Progenitor cell of endocrine pancreas (in vitro differentiated cells): ENCODE data around the gene CHRDL2. TPM values are rescaled to one million over a fixed set of nuclear protein-coding genes. Genes with fewer than 3 reads are reported as not detected.
"Not testable (repeated sequence)": the region's sequence is repeated elsewhere in the genome, so short reads cannot be mapped to it uniquely, and the experiment has no call there.

ENCODE experiments used
- DNase-seq: peaks from one replicate; pipeline ENCODE4 v3.0.0; 2021; ENCODE audit warnings: low spot score; ENCODE audit not compliant: unreplicated experiment
- H3K27ac Mint-ChIP-seq: 2 replicates; pipeline ENCODE4 v1.8.0; 2021; ENCODE audit warnings: mild to moderate bottlenecking, moderate library complexity, mixed read lengths
- H3K27me3 Mint-ChIP-seq: 2 replicates; pipeline ENCODE4 v1.8.0; 2021; ENCODE audit warnings: mixed read lengths
- H3K36me3 Mint-ChIP-seq: 2 replicates; pipeline ENCODE4 v1.8.0; 2022; ENCODE audit warnings: mixed read lengths; ENCODE audit not compliant: insufficient read depth
- H3K4me1 Mint-ChIP-seq: 2 replicates; pipeline ENCODE4 v1.8.0; 2021; ENCODE audit warnings: low read depth, mixed read lengths
- H3K4me3 Mint-ChIP-seq: 2 replicates; pipeline ENCODE4 v1.8.0; 2021; ENCODE audit warnings: low read depth, mild to moderate bottlenecking, moderate library complexity, mixed read lengths
- H3K9me3 Mint-ChIP-seq: 2 replicates; pipeline ENCODE4 v1.8.0; 2021; ENCODE audit warnings: low read depth, mixed read lengths
- total RNA-seq: library from RNA; stranded (reverse); gene quantifications from 2 replicates; pipeline ENCODE4 v1.2.1, GENCODE V29; 2021
- TF ChIP-seq, protein P1 (sequence below): fragments of 200-600 bp; sonication (generic); IDR thresholded peaks from one replicate; pipeline ENCODE4 v1.5.0; 2021; ENCODE audit warnings: antibody characterized with exemption, mild to moderate bottlenecking; ENCODE audit not compliant: unreplicated experiment

The CHRDL2 gene
- total RNA-seq, 1 donor from 2014 or later: 2.5 TPM

DNA sequence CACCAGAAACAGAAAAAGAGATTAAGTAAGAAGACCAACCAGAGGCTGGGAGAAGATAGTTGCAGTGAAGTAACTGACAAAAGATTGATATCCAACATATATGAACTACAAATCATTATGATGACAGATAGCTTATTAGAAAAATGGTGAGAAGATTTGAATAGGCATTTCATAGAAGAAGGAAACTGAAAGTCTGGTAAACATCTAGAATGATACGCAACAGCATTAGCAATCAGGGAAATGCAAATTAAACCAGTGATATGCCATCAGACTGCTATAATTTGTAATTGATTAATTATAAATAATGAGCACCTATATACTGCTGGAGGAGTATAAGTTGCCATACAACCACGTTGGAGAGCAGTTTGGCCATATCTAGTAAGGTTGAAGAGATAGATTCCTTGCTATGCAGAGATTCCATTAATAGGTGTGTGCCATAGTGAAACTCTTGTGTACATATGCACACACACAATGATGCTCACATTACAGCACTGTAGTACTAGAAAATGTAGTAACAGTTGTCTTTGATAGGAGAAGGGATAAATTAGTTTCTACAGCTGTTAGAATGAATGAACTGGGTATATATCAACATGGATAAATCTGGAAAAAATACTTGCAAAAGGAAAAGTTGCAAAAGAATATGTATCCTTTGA lies 38.0 kb upstream of the CHRDL2 start:
- Mint-ChIP-seq H3K36me3 (peaks cover 4% of the 10 kb centered on the region), H3K4me3 (no peak overlapping the region), H3K9me3 (peaks cover 5% of the 10 kb centered on the region), H3K4me1 (peaks cover 12% of the 10 kb centered on the region), H3K27ac (no peak overlapping the region), H3K27me3 (no peaks in the 10 kb centered on the region)
- no peak for DNase-seq
- TF ChIP-seq, protein P1, sequence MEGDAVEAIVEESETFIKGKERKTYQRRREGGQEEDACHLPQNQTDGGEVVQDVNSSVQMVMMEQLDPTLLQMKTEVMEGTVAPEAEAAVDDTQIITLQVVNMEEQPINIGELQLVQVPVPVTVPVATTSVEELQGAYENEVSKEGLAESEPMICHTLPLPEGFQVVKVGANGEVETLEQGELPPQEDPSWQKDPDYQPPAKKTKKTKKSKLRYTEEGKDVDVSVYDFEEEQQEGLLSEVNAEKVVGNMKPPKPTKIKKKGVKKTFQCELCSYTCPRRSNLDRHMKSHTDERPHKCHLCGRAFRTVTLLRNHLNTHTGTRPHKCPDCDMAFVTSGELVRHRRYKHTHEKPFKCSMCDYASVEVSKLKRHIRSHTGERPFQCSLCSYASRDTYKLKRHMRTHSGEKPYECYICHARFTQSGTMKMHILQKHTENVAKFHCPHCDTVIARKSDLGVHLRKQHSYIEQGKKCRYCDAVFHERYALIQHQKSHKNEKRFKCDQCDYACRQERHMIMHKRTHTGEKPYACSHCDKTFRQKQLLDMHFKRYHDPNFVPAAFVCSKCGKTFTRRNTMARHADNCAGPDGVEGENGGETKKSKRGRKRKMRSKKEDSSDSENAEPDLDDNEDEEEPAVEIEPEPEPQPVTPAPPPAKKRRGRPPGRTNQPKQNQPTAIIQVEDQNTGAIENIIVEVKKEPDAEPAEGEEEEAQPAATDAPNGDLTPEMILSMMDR: no peak

DNA sequence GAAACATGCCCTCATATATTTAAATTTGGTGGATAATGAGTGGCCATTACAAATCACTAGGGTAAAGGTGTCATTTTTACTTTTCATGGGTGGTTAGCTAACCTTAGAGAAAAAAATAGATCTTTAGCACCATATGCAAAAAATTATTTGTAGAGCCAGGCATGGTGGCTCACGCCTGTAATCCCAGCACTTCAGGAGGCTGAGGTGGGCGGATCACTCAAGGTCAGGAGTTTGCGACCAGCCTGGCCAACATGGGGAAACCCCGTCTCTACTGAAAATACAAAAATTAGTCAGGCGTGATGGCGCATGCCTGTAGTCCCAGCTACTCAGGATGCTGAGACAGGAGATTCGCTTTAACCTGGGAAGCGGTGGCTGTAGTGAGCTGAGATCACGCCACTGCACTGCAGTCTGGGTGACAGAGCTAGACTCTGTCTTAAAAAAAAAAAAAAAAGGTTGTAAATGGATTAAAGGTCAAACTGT lies 37.0 kb upstream of the CHRDL2 start:
- DNase-seq, H3K4me1 Mint-ChIP-seq, H3K4me3 Mint-ChIP-seq, H3K27me3 Mint-ChIP-seq, H3K9me3 Mint-ChIP-seq, H3K27ac Mint-ChIP-seq: not testable (repeated sequence)
- H3K36me3 Mint-ChIP-seq: peaks cover 12% of the 10 kb centered on the region

- no peaks in the 10 kb centered on the region for H3K27me3 Mint-ChIP-seq
- H3K36me3 Mint-ChIP-seq: peaks cover 21% of the 10 kb centered on the region
- no peak overlapping the region for H3K4me3 Mint-ChIP-seq
- no peak overlapping the region for H3K27ac Mint-ChIP-seq
- no peaks in the 10 kb centered on the region for H3K4me1 Mint-ChIP-seq
- DNase-seq: no peak
- H3K9me3 Mint-ChIP-seq: peaks cover 9% of the 10 kb centered on the region
- TF ChIP-seq, protein P1: no peak
These were observed 35.7 kb upstream of the CHRDL2 start for GRCh38 chr11:74766905-74767304.

GRCh38 chr11:74756571-74756970 lies 25.3 kb upstream of the CHRDL2 start:
- peaks cover 5% of the 10 kb centered on the region for H3K36me3 Mint-ChIP-seq
- H3K27ac Mint-ChIP-seq: no peak overlapping the region
- no peak for DNase-seq
- H3K27me3 Mint-ChIP-seq: no peaks in the 10 kb centered on the region
- TF ChIP-seq, protein P1: no peak
- peaks cover 5% of the 10 kb centered on the region for H3K9me3 Mint-ChIP-seq
- no peak overlapping the region for H3K4me3 Mint-ChIP-seq
- peaks cover 10% of the 10 kb centered on the region for H3K4me1 Mint-ChIP-seq

DNA sequence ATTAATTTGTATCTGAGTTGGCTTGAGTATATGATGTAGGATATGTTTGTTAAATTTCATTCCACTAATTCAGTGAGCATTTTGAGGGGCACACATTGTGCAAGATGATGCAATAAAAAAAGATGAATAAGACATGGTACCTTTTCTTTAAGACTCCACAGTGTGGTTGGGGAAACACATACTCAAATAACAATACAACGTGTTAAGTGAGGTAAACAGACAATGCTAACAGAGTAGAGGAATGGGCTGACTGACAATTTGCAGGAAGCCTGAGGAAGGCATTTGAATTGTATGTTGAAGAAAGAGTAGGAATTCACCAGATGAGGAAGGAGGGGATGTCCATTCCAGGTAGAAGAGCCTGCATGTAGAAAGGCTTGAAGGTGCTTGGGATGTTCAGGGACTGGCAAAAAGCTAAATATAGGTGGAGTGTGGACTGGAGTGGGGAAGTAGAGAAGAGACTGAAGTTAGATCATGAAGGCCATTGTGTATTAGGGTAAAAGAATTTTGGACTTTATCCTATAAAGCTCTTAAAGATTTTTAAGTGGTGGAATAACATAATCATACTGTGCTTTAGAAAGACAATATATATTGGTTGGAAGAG lies 24.3 kb upstream of the CHRDL2 start:
- Mint-ChIP-seq H3K9me3 (peaks cover 5% of the 10 kb centered on the region), H3K27me3 (no peaks in the 10 kb centered on the region), H3K27ac (peak overlapping the region; percentile 17), H3K36me3 (peaks cover 8% of the 10 kb centered on the region), H3K4me3 (no peak overlapping the region), H3K4me1 (peaks cover 12% of the 10 kb centered on the region)
- DNase-seq: no peak
- TF ChIP-seq, protein P1: no peak
